Loucy (cell line): ENCODE measurements around the gene CEL.

ENCODE experiments used
- CTCF ChIP-seq: fragments of 200-600 bp; sonication (generic); conservative IDR thresholded peaks from 2 replicates; pipeline ENCODE4 v1.5.1; 2014; ENCODE audit warnings: mild to moderate bottlenecking, antibody characterized with exemption, low read length
- EZH2phosphoT487 ChIP-seq: fragments of 200-600 bp; IDR thresholded peaks from 2 replicates; pipeline ENCODE4 v1.6.1; 2018; ENCODE audit warnings: antibody characterized with exemption, mild to moderate bottlenecking, moderate library complexity, borderline replicate concordance

- no peak for TF ChIP-seq CTCF
- TF ChIP-seq EZH2phosphoT487 = no peak
These were observed 18.2 kb upstream of the CEL start for GRCh38 chr9:133043449-133044035.
